Measurements from ENCODE around the gene TBL1XR1.

DNA sequence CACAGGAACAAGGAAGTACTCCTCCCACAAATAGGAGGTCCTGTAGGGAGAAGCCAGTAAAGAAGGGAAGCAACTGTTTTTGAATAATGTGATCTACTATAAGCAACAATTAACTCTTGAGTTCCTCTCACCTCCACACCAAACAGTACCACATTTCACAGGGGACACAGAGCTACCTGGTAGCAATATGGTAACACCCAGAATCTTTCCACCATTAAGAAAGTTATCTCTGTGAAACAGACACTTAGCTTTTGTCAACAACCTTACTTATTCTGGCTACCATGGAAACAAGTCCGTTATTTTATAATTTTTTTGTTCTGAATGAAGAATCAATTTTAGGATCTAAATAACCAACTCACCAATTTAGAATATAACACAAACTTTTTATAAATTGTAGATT, 49.5 kb downstream of the TBL1XR1 start:
- TF ChIP-seq, protein P1, sequence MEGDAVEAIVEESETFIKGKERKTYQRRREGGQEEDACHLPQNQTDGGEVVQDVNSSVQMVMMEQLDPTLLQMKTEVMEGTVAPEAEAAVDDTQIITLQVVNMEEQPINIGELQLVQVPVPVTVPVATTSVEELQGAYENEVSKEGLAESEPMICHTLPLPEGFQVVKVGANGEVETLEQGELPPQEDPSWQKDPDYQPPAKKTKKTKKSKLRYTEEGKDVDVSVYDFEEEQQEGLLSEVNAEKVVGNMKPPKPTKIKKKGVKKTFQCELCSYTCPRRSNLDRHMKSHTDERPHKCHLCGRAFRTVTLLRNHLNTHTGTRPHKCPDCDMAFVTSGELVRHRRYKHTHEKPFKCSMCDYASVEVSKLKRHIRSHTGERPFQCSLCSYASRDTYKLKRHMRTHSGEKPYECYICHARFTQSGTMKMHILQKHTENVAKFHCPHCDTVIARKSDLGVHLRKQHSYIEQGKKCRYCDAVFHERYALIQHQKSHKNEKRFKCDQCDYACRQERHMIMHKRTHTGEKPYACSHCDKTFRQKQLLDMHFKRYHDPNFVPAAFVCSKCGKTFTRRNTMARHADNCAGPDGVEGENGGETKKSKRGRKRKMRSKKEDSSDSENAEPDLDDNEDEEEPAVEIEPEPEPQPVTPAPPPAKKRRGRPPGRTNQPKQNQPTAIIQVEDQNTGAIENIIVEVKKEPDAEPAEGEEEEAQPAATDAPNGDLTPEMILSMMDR (IDR thresholded peaks at IDR 0.05): no peak
- TF ChIP-seq POLR2A (IDR thresholded peaks at IDR 0.05): no peak
